GM12878 (cell line): ENCODE results near the gene KCNK13. TPM values are rescaled to one million over a fixed set of nuclear protein-coding genes. Genes with fewer than 3 reads are reported as not detected.

Experiments
- ATAC-seq: fragments of 200-7000 bp; cut with Tn5 transposase; 3 replicates; pipeline ENCODE4 v1.9.1; 2020; ENCODE audit warnings: mild to moderate bottlenecking, moderate library complexity
- BruUV-seq: library from RNA; stranded (reverse); fragments of 400-500 nt; replicated peaks from 2 replicates; lab custom pipeline; 2021; lab: Mats Ljungman, UMichigan
- CTCF ChIA-PET: fragments of 300-600 bp; sonication (Branson Sonifier 250); formaldehyde crosslinking; extraction: SDS; loops from one replicate; lab custom pipeline; 2021; ENCODE audit warnings: inconsistent platforms; lab: Yijun Ruan, JAX
- POLR2A ChIA-PET: fragments of 350-600 bp; formaldehyde crosslinking; extraction: SDS; loops from one replicate; lab custom pipeline; 2021; ENCODE audit warnings: inconsistent platforms; lab: Charles Lee
- RAD21 ChIA-PET: fragments of 300-600 bp; sonication (Branson Sonifier 250); formaldehyde crosslinking; loops from one replicate; lab custom pipeline; 2023; ENCODE audit warnings: antibody characterized with exemption; ENCODE audit not compliant: unreplicated experiment; lab: Charles Lee
- SMC1A ChIA-PET: fragments of 300-600 bp; sonication (Branson Sonifier 250); formaldehyde crosslinking; loops from one replicate; lab custom pipeline; 2023; ENCODE audit not compliant: unreplicated experiment, uncharacterized antibody; lab: Charles Lee
- DNase-seq: peaks from one replicate; pipeline ENCODE4 v3.0.0-alpha.2; 2011; ENCODE audit warnings: low read depth, low spot score
- FAIRE-seq: peaks from 3 replicates; lab custom pipeline; 2011; peaks lifted over from hg19 to GRCh38; lab: Jason Lieb, UNC
- H2AFZ ChIP-seq: 2 replicates; pipeline ENCODE4 v1.6.0; 2011; ENCODE audit warnings: low read depth, low read length, control low read depth; ENCODE audit not compliant: control insufficient read depth
- H3K27ac ChIP-seq: 2 replicates; pipeline ENCODE4 v1.5.1; 2011; ENCODE audit warnings: control low read depth; ENCODE audit not compliant: control insufficient read depth, insufficient read depth
- H3K27me3 ChIP-seq, 2 experiments: replicated peaks in 1 of 2; 2 replicates each; pipeline versions ENCODE4 v1.6.0 to v1.6.1; 2011; ENCODE audit warnings: low read length in 1 of 2; ENCODE audit not compliant: control insufficient read depth in 2 of 2, insufficient read depth in 2 of 2
- H3K36me3 ChIP-seq, 2 experiments: 2 replicates each; pipeline ENCODE4 v1.5.1; 2011; ENCODE audit warnings: low read length in 1 of 2; ENCODE audit not compliant: control insufficient read depth in 2 of 2, insufficient read depth in 2 of 2
- H3K4me1 ChIP-seq: 2 replicates; pipeline ENCODE4 v1.6.1; 2011; ENCODE audit warnings: mild to moderate bottlenecking, low read length, moderate library complexity, mixed read lengths; ENCODE audit not compliant: control insufficient read depth, insufficient read depth
- H3K4me2 ChIP-seq: 2 replicates; pipeline ENCODE4 v1.6.0; 2011; ENCODE audit warnings: control low read depth; ENCODE audit not compliant: control insufficient read depth, insufficient read depth
- H3K4me3 ChIP-seq: fragments of 200-600 bp; sonication (generic); 2 replicates; pipeline ENCODE4 v1.5.1; 2016
- H3K79me2 ChIP-seq: 2 replicates; pipeline ENCODE4 v1.6.0; 2011; ENCODE audit warnings: low read length; ENCODE audit not compliant: control insufficient read depth, insufficient read depth
- H3K9ac ChIP-seq: 2 replicates; pipeline ENCODE4 v1.8.0; 2011; ENCODE audit warnings: low read length, control low read depth, mixed read lengths; ENCODE audit not compliant: control insufficient read depth, insufficient read depth
- H3K9me3 ChIP-seq: replicated peaks from 3 replicates; pipeline ENCODE4 v1.5.1; 2011; ENCODE audit warnings: mild to moderate bottlenecking, low read length; ENCODE audit not compliant: control insufficient read depth, insufficient read depth
- H4K20me1 ChIP-seq: 2 replicates; pipeline ENCODE4 v1.6.0; 2011; ENCODE audit not compliant: control insufficient read depth, insufficient read depth
- EZH2 ChIP-seq: IDR thresholded peaks from 2 replicates; pipeline ENCODE4 v1.6.1; 2012; ENCODE audit warnings: low read depth, mild to moderate bottlenecking, control low read depth, inconsistent platforms, low read length, borderline replicate concordance; ENCODE audit not compliant: control insufficient read depth
- MXI1 ChIP-seq: fragments of 150-350 bp; IDR thresholded peaks from 2 replicates; pipeline ENCODE4 v1.6.1; 2011; ENCODE audit warnings: low read depth, mild to moderate bottlenecking, inconsistent platforms, low read length, improper control_type of control experiment
- NFXL1 ChIP-seq: fragments of 450-650 bp; IDR thresholded peaks from 2 replicates; pipeline ENCODE4 v1.6.1; 2017; ENCODE audit warnings: antibody characterized with exemption, mild to moderate bottlenecking, borderline replicate concordance
- NFYA ChIP-seq: IDR thresholded peaks from 2 replicates; pipeline ENCODE4 v1.6.1; 2011; ENCODE audit warnings: low read depth, mild to moderate bottlenecking, low read length, improper control_type of control experiment, borderline replicate concordance
- RB1 ChIP-seq: fragments of 450-650 bp; formaldehyde crosslinking; IDR thresholded peaks from 2 replicates; pipeline ENCODE4 v1.6.1; 2017; ENCODE audit warnings: mild to moderate bottlenecking, borderline replicate concordance
- SPI1 ChIP-seq: IDR thresholded peaks from 2 replicates; pipeline ENCODE4 v1.6.1; 2011; ENCODE audit warnings: low read depth, mild to moderate bottlenecking, low read length, moderate library complexity, borderline replicate concordance; ENCODE audit not compliant: insufficient read depth
- STAT3 ChIP-seq: IDR thresholded peaks from 2 replicates; pipeline ENCODE4 v1.6.1; 2011; ENCODE audit warnings: low read depth, low read length, improper control_type of control experiment
- WGBS: methylation state at CpG from one replicate; pipeline ENCODE4 v1.1.6; 2016; ENCODE audit warnings: low lambda C conversion rate; ENCODE audit not compliant: insufficient replicate concordance, insufficient coverage; ENCODE audit errors: missing lambda C conversion rate; 5-methylcytosine and 5-hydroxymethylcytosine counted together
- in situ Hi-C: fragments of 300-500 bp; cut with MboI; formaldehyde crosslinking; loops from 9 replicates; pipeline ENCODE4 v1.14.3; 2018; ENCODE audit warnings: mixed read lengths
- intact Hi-C: fragments of 100-400 bp; cut with micrococcal nuclease; formaldehyde crosslinking; loops from one replicate; pipeline ENCODE4 v1.14.2; 2022; ENCODE audit not compliant: unreplicated experiment
- polyA plus RNA-seq, 11 experiments: library from polyadenylated mRNA; depleted of rRNA in 4 of 11; unstranded in 6 of 11; stranded (reverse) in 5 of 11; fragments of >200 nt; fragmentation: Nextera tagmentation in 4 of 11; fragmentation: Illumina TruSeq in 1 of 11; extraction: Ambion mirVana in 4 of 11; extraction: Trizol in 1 of 11; gene quantifications; 1 replicate in 1 of 11; 2 replicates in 10 of 11; pipeline versions ENCODE4 v1.2.1 to v1.2.3, GENCODE V29; 2011 to 2016; ENCODE audit warnings: inconsistent platforms in 2 of 11, missing spikeins in 2 of 11, low read depth in 1 of 11
- total RNA-seq, 4 experiments: library from RNA; depleted of rRNA in 3 of 4; stranded (reverse); fragments of >200 nt in 3 of 4; fragmentation: Illumina TruSeq in 1 of 4; extraction: Trizol in 1 of 4; gene quantifications; 2 replicates each; pipeline versions ENCODE4 v1.2.1 to v1.2.3, GENCODE V29; 2013 to 2021
- TF ChIP-seq, protein P1 (sequence below): fragments of 450-650 bp; IDR thresholded peaks from 2 replicates; pipeline ENCODE4 v1.6.1; 2017; ENCODE audit warnings: borderline replicate concordance

The KCNK13 gene
- total and polyA plus RNA-seq, 10 of the 15 experiments (the other 5 are each of a cell fraction or from before 2014, with no cell fraction given) = not detected

DNA sequence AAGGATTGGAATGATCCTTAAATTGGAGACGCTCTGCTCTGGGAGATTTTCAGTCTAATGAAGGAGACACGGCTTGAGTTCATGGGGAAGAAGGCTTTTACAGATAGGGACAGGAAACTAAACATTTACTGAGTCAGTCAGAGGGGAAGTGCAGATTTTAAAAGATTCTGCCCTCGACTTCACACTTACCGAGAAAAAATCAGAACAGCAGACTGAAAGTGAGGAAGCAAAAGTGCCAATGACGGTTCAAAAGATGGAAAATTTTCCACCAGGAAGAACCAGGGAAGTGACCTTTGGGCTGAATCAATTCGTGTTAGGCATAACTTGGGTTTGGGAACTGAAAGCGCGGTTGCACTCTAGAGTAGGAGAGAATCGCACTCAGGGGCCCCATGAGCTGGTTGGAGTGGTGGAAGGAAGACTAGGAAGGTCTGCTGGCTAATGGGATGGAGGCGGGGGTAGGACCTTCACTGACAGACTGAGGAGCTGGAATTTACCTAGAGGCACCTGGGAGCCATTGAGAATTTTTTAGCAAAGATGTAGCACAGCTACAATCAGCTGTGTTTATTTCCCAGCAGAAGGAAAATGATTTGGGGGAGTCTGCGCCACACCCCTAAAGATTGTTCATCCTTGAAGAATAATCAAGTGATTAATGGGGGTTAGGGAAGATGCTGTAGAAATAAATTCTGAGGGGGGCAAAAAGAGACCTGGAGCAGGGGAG lies 1.2 kb downstream of the KCNK13 start:
- ChIA-PET SMC1A (interaction anchor here (1.3 kb wide), 1 partner anchor 173 kb away, joined by 3 read pairs; no protein-coding TSS in a partner anchor), POLR2A (no interaction called here), RAD21 (no interaction called here), CTCF (no interaction called here)
- H4K20me1 ChIP-seq = no peaks in the 10 kb centered on the region
- peak overlapping the region; percentile 84 for H3K4me2 ChIP-seq
- no peak for ATAC-seq
- peak overlapping the region; percentile 44; the same call in 1 of the 2 replicates for H3K4me3 ChIP-seq
- H3K4me1 ChIP-seq = peaks cover 16% of the 10 kb centered on the region
- peaks cover 19 to 30% of the 10 kb centered on the region in 2 experiments for H3K27me3 ChIP-seq
- H3K36me3 ChIP-seq = no peaks in the 10 kb centered on the region
- no peaks in the 10 kb centered on the region for H3K79me2 ChIP-seq
- TF ChIP-seq NFXL1 = no peak
- no peak for TF ChIP-seq NFYA
- TF ChIP-seq, protein P1, sequence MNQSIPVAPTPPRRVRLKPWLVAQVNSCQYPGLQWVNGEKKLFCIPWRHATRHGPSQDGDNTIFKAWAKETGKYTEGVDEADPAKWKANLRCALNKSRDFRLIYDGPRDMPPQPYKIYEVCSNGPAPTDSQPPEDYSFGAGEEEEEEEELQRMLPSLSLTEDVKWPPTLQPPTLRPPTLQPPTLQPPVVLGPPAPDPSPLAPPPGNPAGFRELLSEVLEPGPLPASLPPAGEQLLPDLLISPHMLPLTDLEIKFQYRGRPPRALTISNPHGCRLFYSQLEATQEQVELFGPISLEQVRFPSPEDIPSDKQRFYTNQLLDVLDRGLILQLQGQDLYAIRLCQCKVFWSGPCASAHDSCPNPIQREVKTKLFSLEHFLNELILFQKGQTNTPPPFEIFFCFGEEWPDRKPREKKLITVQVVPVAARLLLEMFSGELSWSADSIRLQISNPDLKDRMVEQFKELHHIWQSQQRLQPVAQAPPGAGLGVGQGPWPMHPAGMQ = no peak
- no peak for TF ChIP-seq SPI1
- TF ChIP-seq STAT3 = no peak
- 0 out of 2 replicates have a peak, but pooled peaks have one; percentile 50 for TF ChIP-seq EZH2
- no peak for TF ChIP-seq RB1
- no peak for TF ChIP-seq MXI1
- H3K9ac ChIP-seq = no peak overlapping the region
- 16% methylated on average over 11 of the region's 11 CpGs for WGBS
- FAIRE-seq = no peak
- H2AFZ ChIP-seq = peak overlapping the region; percentile 29; the same call in 1 of the 2 replicates
- no peak overlapping the region for H3K27ac ChIP-seq
- intact Hi-C loops (no loop called here), in situ Hi-C loops (no loop called here)
- BruUV-seq = no TSS peak
- peaks cover 3% of the 10 kb centered on the region; the same call in 2 of the 3 replicates for H3K9me3 ChIP-seq
- no peak for DNase-seq
